Lower lobe of right lung (tissue), 2 donors: Measurements from ENCODE around the gene REG1A. TPM values are rescaled to one million over a fixed set of nuclear protein-coding genes. Genes with fewer than 3 reads are reported as not detected.

Experiments used
- ATAC-seq, 2 donors: fragments of 200-7000 bp; cut with Tn5 transposase; one replicate each; pipeline ENCODE4 v1.9.1; 2020 to 2022; ENCODE audit warnings: mild to moderate bottlenecking in 2 of 2, moderate library complexity in 2 of 2
- DNase-seq: peaks from one replicate; pipeline ENCODE4 v3.0.0-alpha.2; 2020
- H3K27ac ChIP-seq: fragments of 200-600 bp; one replicate; pipeline ENCODE4 v1.8.0; 2022
- H3K27me3 ChIP-seq: fragments of 200-600 bp; one replicate; pipeline ENCODE4 v1.8.0; 2022; ENCODE audit warnings: low read depth
- H3K36me3 ChIP-seq: fragments of 200-600 bp; one replicate; pipeline ENCODE4 v1.8.0; 2022; ENCODE audit warnings: mild to moderate bottlenecking
- H3K4me1 ChIP-seq: fragments of 200-600 bp; one replicate; pipeline ENCODE4 v1.8.0; 2022
- H3K4me3 ChIP-seq: fragments of 200-600 bp; one replicate; pipeline ENCODE4 v1.8.0; 2022; ENCODE audit warnings: mild to moderate bottlenecking
- H3K9me3 ChIP-seq: fragments of 200-600 bp; one replicate; pipeline ENCODE4 v1.8.0; 2022
- CTCF ChIP-seq: fragments of 200-600 bp; IDR thresholded peaks from one replicate; pipeline ENCODE4 v1.8.0; 2022; ENCODE audit warnings: antibody characterized with exemption, mild to moderate bottlenecking
- intact Hi-C: fragments of 100-400 bp; cut with DNase I; formaldehyde crosslinking; loops from one replicate; pipeline ENCODE4 v1.11.0; 2022
- total RNA-seq: library from RNA; stranded (reverse); fragmentation: NEBNext Ultra II Directional; extraction: Animal tissue kit (Norgen Biotek cat#: 25700); gene quantifications from one replicate; pipeline ENCODE4 v1.2.1, GENCODE V29; 2021
- donor health status: DM: no; HTN: yes; CAD: no; lungs with severe emphysema.

Gene REG1A
- total RNA-seq, 1 donor from 2014 or later, result not detected

- no peak for TF ChIP-seq CTCF
- Histone ChIP-seq H3K9me3 (no peaks in the 10 kb centered on the region), H3K36me3 (no peaks in the 10 kb centered on the region), H3K27me3 (no peaks in the 10 kb centered on the region), H3K4me1 (no peaks in the 10 kb centered on the region), H3K4me3 (no peak overlapping the region), H3K27ac (no peak overlapping the region)
- intact Hi-C loops, result no loop called here
- ATAC-seq, result no peak
- DNase-seq, result no peak
Measured at GRCh38 chr2:79171348-79171958, 51.2 kb downstream of the REG1A start.

Other genes with a start within 250 kb of the REG1A start
- not detected for gene REG3G, start 94.8 kb upstream of the REG1A start, total RNA-seq
- gene REG1B, start 32.5 kb upstream of the REG1A start, total RNA-seq, result not detected
- gene REG3A, start 39.3 kb downstream of the REG1A start, total RNA-seq, result not detected